ENCODE data around the gene CMYA5. TPM values are rescaled to one million over a fixed set of nuclear protein-coding genes. Genes with fewer than 3 reads are reported as not detected.
"Not testable (repeated sequence)": the region's sequence is repeated elsewhere in the genome, so short reads cannot be mapped to it uniquely, and the experiment has no call there.

The CMYA5 gene
- total RNA-seq, 2 experiments from 2014 or later = 0.13 to 0.16 TPM

GRCh38 chr5:79773612-79774011 is 84.0 kb downstream of the CMYA5 start:
- DNase-seq (no peak), ATAC-seq (peak; percentile 49)
- ChIA-PET CTCF (interaction anchor here (1.5 to 1.6 kb wide), 2 partner anchors 29 to 131 kb away, joined by 3 to 8 read pairs; no protein-coding TSS in a partner anchor), POLR2A (no interaction called here)
- H3K27me3 Mint-ChIP-seq = peaks cover 6% of the 10 kb centered on the region
- peak overlapping the region; percentile 38 for H3K27ac Mint-ChIP-seq
- peaks cover 6% of the 10 kb centered on the region for H3K36me3 Mint-ChIP-seq (ENCODE audit: low read depth)
- peaks cover 7% of the 10 kb centered on the region for H3K9me3 Mint-ChIP-seq
- no peak overlapping the region for H3K4me3 Mint-ChIP-seq
- no peak for TF ChIP-seq CTCF (IDR thresholded peaks at IDR 0.05)
- peaks cover 18% of the 10 kb centered on the region for H3K4me1 Mint-ChIP-seq (ENCODE audit: low read depth)
- intact Hi-C loops (cut with micrococcal nuclease) = no loop called here

- Mint-ChIP-seq H3K27me3 (peaks cover 3% of the 10 kb centered on the region), H3K36me3 (ENCODE audit: low read depth) (peaks cover 5% of the 10 kb centered on the region), H3K9me3 (peaks cover 3% of the 10 kb centered on the region), H3K4me3 (peak overlapping the region; percentile 43), H3K4me1 (ENCODE audit: low read depth) (peaks cover 18% of the 10 kb centered on the region), H3K27ac (peak overlapping the region; percentile 66)
- intact Hi-C loops (cut with micrococcal nuclease) = no loop called here
- ATAC-seq = peak; percentile 58
- ChIA-PET POLR2A (interaction anchor here (0.5 to 0.7 kb wide), 2 partner anchors 202 to 221 kb away, joined by 3 read pairs; no protein-coding TSS in a partner anchor), CTCF (interaction anchor here (0.6 to 1.6 kb wide), 9 partner anchors 11 to 446 kb away, joined by 3 to 8 read pairs (median 3); no protein-coding TSS in a partner anchor)
- peak; percentile 46 for TF ChIP-seq CTCF (IDR thresholded peaks at IDR 0.05)
- peak; percentile 28 for DNase-seq
Observed at GRCh38 chr5:79774171-79774854, 84.7 kb downstream of the CMYA5 start.

GRCh38 chr5:79774855-79775237 is 85.2 kb downstream of the CMYA5 start:
- ATAC-seq = no peak
- TF ChIP-seq CTCF (IDR thresholded peaks at IDR 0.05) = no peak
- H3K4me3 Mint-ChIP-seq = peak overlapping the region; percentile 43
- H3K9me3 Mint-ChIP-seq = peaks cover 3% of the 10 kb centered on the region
- no peaks in the 10 kb centered on the region for H3K36me3 Mint-ChIP-seq (ENCODE audit: low read depth)
- intact Hi-C loops (cut with micrococcal nuclease) = no loop called here
- ChIA-PET POLR2A (interaction anchor here (0.5 to 0.7 kb wide), 2 partner anchors 202 to 222 kb away, joined by 3 read pairs; no protein-coding TSS in a partner anchor), CTCF (interaction anchor here (0.6 to 1.6 kb wide), 9 partner anchors 10 to 447 kb away, joined by 3 to 8 read pairs (median 3); no protein-coding TSS in a partner anchor)
- no peak overlapping the region for H3K27ac Mint-ChIP-seq
- H3K27me3 Mint-ChIP-seq = peaks cover 3% of the 10 kb centered on the region
- H3K4me1 Mint-ChIP-seq (ENCODE audit: low read depth) = peaks cover 18% of the 10 kb centered on the region
- DNase-seq = no peak

GRCh38 chr5:79784741-79785140 is 95.1 kb downstream of the CMYA5 start:
- CTCF ChIA-PET = interaction anchor here (0.7 to 1.6 kb wide), 2 partner anchors 10 to 248 kb away, joined by 3 to 4 read pairs; no protein-coding TSS in a partner anchor
- ATAC-seq; intact Hi-C loops (cut with micrococcal nuclease); H3K9me3 Mint-ChIP-seq; H3K27ac Mint-ChIP-seq; DNase-seq; H3K36me3 Mint-ChIP-seq (ENCODE audit: low read depth); H3K4me1 Mint-ChIP-seq (ENCODE audit: low read depth); POLR2A ChIA-PET; H3K27me3 Mint-ChIP-seq: not testable (repeated sequence)
- peak overlapping the region; percentile 62 for H3K4me3 Mint-ChIP-seq

- H3K9me3 Mint-ChIP-seq = no peaks in the 10 kb centered on the region
- intact Hi-C loops (cut with micrococcal nuclease) = no loop called here
Observed at GRCh38 chr5:79785983-79786382, 96.3 kb downstream of the CMYA5 start.

More at GRCh38 chr5:79785983-79786382, 96.3 kb downstream of the CMYA5 start:
- TF ChIP-seq CTCF (IDR thresholded peaks at IDR 0.05) = no peak
- Mint-ChIP-seq H3K36me3 (ENCODE audit: low read depth) (no peaks in the 10 kb centered on the region), H3K4me1 (ENCODE audit: low read depth) (no peaks in the 10 kb centered on the region), H3K27ac (no peak overlapping the region), H3K27me3 (peaks cover 2% of the 10 kb centered on the region), H3K4me3 (no peak overlapping the region)
- ChIA-PET CTCF (interaction anchor here (1.6 kb wide), 1 partner anchor 11 kb away, joined by 4 read pairs; no protein-coding TSS in a partner anchor), POLR2A (no interaction called here)
- DNase-seq (no peak), ATAC-seq (no peak)
